Tibial nerve (tissue), 4 donors: ENCODE measurements around the gene PCAT7.

Experiments
- CTCF ChIP-seq, 5 experiments: fragments of 200-600 bp in 3 of 5; fragments of 450-650 bp in 2 of 5; sonication (generic) in 3 of 5; IDR thresholded peaks; one replicate each; pipeline ENCODE4 v1.5.1; 2016 to 2019; ENCODE audit warnings: antibody characterized with exemption in 5 of 5, mild to moderate bottlenecking in 3 of 5, moderate library complexity in 2 of 5
- EP300 ChIP-seq, 2 donors: sonication (generic); formaldehyde crosslinking; IDR thresholded peaks; one replicate each; pipeline ENCODE4 v1.6.1; 2017; ENCODE audit warnings: antibody characterized with exemption in 2 of 2, mild to moderate bottlenecking in 1 of 2
- POLR2A ChIP-seq, 2 donors: fragments of 450-650 bp; IDR thresholded peaks; one replicate each; pipeline ENCODE4 v1.6.1; 2017; ENCODE audit warnings: antibody characterized with exemption in 2 of 2, mild to moderate bottlenecking in 2 of 2, moderate library complexity in 2 of 2

- TF ChIP-seq CTCF (IDR thresholded peaks at IDR 0.05) (no peak), EP300 (IDR thresholded peaks at IDR 0.05) (no peak), POLR2A (IDR thresholded peaks at IDR 0.05) (no peak)
Measured at GRCh38 chr9:94593459-94594345, 38.8 kb downstream of the PCAT7 start, which contains the start of gene FBP2.
